ENCODE results near the gene YIPF2. TPM values are rescaled to one million over a fixed set of nuclear protein-coding genes. Genes with fewer than 3 reads are reported as not detected.

Gene YIPF2
- total RNA-seq, 3 donors from 2014 or later (not counting 1 experiment from before 2014, with no cell fraction given): 26.4 to 27.8 (median 27.2) TPM

DNA sequence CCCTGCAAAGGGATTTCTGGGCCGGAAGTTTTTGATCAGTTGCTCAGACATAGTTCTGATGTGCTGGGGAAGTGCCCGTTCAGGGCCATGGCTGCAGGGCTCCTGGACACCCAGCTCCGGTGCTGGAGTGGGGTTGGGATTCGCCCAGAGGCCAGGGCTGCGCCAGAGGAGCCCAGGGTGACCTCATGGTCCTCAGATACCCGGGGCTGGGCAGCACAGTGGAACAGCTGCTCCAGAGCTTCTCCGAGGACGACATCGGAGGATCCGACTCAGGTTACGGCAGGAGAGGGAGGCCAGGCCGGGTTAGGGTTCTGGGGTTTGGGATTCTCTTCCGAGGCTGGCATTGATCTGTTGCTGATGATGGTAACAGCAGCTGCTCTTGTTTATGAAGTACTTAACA is 36.2 kb downstream of the YIPF2 start:
- no peaks in the 10 kb centered on the region for H3K36me3 Mint-ChIP-seq
- no peaks in the 10 kb centered on the region for H3K9me3 Mint-ChIP-seq
- H3K9me3 ChIP-seq (ENCODE audit: control insufficient read depth, insufficient read depth, low read length): no peaks in the 10 kb centered on the region
- no peaks in the 10 kb centered on the region for H3K4me1 ChIP-seq (ENCODE audit: control insufficient read depth, insufficient read depth, low read length)
- no peaks in the 10 kb centered on the region for H3K27me3 Mint-ChIP-seq (ENCODE audit: low read depth in 2 of 2)
- H3K27ac ChIP-seq (ENCODE audit: low read length): no peak overlapping the region
- ATAC-seq (no peak), DNase-seq (no peak)
- 95% methylated on average over 11 of the region's 13 CpGs for WGBS (ENCODE audit: insufficient coverage)
- no peak overlapping the region for H3K4me3 ChIP-seq (ENCODE audit: low read length)
- no peaks in the 10 kb centered on the region for H3K27me3 ChIP-seq (ENCODE audit: control insufficient read depth, insufficient read depth, low read length)
- TF ChIP-seq, protein P1, sequence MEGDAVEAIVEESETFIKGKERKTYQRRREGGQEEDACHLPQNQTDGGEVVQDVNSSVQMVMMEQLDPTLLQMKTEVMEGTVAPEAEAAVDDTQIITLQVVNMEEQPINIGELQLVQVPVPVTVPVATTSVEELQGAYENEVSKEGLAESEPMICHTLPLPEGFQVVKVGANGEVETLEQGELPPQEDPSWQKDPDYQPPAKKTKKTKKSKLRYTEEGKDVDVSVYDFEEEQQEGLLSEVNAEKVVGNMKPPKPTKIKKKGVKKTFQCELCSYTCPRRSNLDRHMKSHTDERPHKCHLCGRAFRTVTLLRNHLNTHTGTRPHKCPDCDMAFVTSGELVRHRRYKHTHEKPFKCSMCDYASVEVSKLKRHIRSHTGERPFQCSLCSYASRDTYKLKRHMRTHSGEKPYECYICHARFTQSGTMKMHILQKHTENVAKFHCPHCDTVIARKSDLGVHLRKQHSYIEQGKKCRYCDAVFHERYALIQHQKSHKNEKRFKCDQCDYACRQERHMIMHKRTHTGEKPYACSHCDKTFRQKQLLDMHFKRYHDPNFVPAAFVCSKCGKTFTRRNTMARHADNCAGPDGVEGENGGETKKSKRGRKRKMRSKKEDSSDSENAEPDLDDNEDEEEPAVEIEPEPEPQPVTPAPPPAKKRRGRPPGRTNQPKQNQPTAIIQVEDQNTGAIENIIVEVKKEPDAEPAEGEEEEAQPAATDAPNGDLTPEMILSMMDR (IDR thresholded peaks at IDR 0.05): no peak
- intact Hi-C loops (cut with micrococcal nuclease): no loop called here
- H3K27ac Mint-ChIP-seq: no peak overlapping the region
- peaks cover 7 to 13% of the 10 kb centered on the region in 2 donors for H3K4me1 Mint-ChIP-seq
- H3K36me3 ChIP-seq (ENCODE audit: control insufficient read depth, insufficient read depth, low read length): no peaks in the 10 kb centered on the region
- no peak overlapping the region for H3K4me3 Mint-ChIP-seq

DNA sequence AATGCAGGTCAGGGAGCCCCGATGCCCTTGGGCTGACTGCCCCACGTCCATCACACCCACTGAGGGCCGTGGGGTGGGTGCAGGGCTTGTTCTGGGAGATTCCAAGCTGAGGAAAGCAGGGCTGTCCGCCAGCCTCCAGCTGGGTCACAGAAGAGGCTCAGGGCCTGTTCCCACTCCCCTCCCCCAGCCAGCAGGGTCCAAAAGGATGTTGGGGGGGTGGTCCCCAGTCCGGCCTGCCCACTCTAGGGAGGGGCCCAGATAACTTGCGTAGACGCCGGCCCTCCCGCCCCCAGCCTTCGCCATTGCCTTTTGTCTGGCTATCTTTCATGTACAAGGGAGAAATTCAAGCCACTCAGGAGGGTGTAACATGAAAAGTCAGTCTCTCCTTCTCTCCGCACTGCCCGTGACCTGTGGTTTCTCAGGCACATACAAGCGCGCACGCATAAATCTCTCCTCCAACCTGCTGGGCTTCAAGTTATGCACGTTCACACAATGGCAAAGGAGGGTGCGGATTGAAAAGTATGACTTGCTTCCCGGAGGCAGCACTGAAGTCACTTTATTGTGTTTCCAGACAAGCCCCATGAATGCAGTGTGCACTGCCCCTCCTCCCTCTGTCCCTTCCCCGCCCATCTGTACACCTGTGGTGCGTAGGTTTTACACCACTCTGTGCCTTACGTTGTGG is 36.9 kb downstream of the YIPF2 start:
- H3K4me1 ChIP-seq (ENCODE audit: control insufficient read depth, insufficient read depth, low read length): no peaks in the 10 kb centered on the region
- Mint-ChIP-seq H3K4me1 (peaks cover under 1 to 7% of the 10 kb centered on the region in 2 donors), H3K27ac (no peak overlapping the region)

DNA sequence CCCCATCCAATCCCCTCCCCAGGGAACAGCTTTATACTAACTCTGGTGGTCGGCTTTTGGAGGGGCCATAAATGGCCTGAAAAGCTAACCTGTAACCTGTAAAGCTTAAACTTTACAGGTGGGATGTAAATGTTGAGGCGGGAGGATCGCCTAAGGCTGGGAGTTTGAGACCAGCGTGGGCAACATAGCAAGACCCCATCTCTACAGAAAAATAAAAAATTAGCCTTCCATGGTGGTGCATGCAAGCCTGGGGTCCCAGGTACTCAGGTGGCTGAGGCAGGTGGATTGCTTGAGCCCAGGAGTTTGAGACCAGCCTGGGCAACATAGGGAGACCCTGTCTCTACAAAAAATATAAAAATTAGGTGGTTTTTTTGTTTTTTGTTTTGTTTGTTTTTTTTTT is 38.6 kb downstream of the YIPF2 start:
- no peak for ATAC-seq
- 80% methylated on average over 1 of the region's 4 CpGs for WGBS (ENCODE audit: insufficient coverage)
- intact Hi-C loops (cut with micrococcal nuclease): no loop called here
- H3K27ac ChIP-seq (ENCODE audit: low read length): no peak overlapping the region
- no peaks in the 10 kb centered on the region for H3K4me1 ChIP-seq (ENCODE audit: control insufficient read depth, insufficient read depth, low read length)
- H3K36me3 Mint-ChIP-seq: no peaks in the 10 kb centered on the region
- H3K9me3 Mint-ChIP-seq: no peaks in the 10 kb centered on the region
- DNase-seq: no peak
- no peak overlapping the region for H3K4me3 Mint-ChIP-seq
- no peak overlapping the region for H3K4me3 ChIP-seq (ENCODE audit: low read length)
- H3K9me3 ChIP-seq (ENCODE audit: control insufficient read depth, insufficient read depth, low read length): no peaks in the 10 kb centered on the region
- TF ChIP-seq, protein P1 (IDR thresholded peaks at IDR 0.05): no peak
- H3K36me3 ChIP-seq (ENCODE audit: control insufficient read depth, insufficient read depth, low read length): no peaks in the 10 kb centered on the region
- no peaks in the 10 kb centered on the region for H3K27me3 ChIP-seq (ENCODE audit: control insufficient read depth, insufficient read depth, low read length)
- H3K27me3 Mint-ChIP-seq (ENCODE audit: low read depth in 2 of 2): no peaks in the 10 kb centered on the region
- peaks cover 0 to 4% of the 10 kb centered on the region in 2 donors for H3K4me1 Mint-ChIP-seq
- no peak overlapping the region for H3K27ac Mint-ChIP-seq

More for the DNA sequence above, 36.9 kb downstream of the YIPF2 start:
- no peaks in the 10 kb centered on the region for H3K36me3 ChIP-seq (ENCODE audit: control insufficient read depth, insufficient read depth, low read length)
- intact Hi-C loops (cut with micrococcal nuclease): no loop called here
- H3K36me3 Mint-ChIP-seq: no peaks in the 10 kb centered on the region
- 96% methylated on average over 21 of the region's 21 CpGs for WGBS (ENCODE audit: insufficient coverage)
- H3K27me3 Mint-ChIP-seq (ENCODE audit: low read depth in 2 of 2): no peaks in the 10 kb centered on the region
- H3K27me3 ChIP-seq (ENCODE audit: control insufficient read depth, insufficient read depth, low read length): no peaks in the 10 kb centered on the region
- no peak overlapping the region for H3K27ac ChIP-seq (ENCODE audit: low read length)
- H3K4me3 ChIP-seq (ENCODE audit: low read length): no peak overlapping the region
- no peaks in the 10 kb centered on the region for H3K9me3 Mint-ChIP-seq
- DNase-seq (no peak), ATAC-seq (no peak)
- TF ChIP-seq, protein P1 (IDR thresholded peaks at IDR 0.05): no peak
- H3K9me3 ChIP-seq (ENCODE audit: control insufficient read depth, insufficient read depth, low read length): no peaks in the 10 kb centered on the region
- no peak overlapping the region for H3K4me3 Mint-ChIP-seq

DNA sequence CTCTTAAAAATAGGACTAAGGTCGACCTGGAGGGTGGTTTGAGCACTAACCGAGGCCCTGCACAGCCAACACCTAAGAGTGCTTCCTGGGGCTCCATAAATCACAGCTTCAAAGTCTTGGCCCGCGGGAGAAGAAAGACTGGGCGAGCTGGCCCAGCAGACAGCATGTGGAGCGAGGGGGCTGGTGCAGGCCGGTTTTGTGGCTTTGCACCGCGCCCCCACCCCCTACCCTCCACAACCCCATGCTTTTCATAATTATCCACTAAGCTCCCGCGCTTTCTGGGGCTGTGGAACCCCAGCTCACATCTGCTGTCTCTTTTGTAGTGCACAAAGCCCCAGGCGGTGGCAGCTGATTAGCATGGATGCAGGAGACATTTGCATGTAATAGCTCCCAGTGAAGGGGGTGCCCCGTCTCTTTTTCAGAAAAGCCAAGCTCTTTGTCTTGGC is 40.0 kb downstream of the YIPF2 start:
- Histone ChIP-seq H3K9me3 (ENCODE audit: control insufficient read depth, insufficient read depth, low read length) (no peaks in the 10 kb centered on the region), H3K27ac (ENCODE audit: low read length) (no peak overlapping the region), H3K4me3 (ENCODE audit: low read length) (no peak overlapping the region), H3K4me1 (ENCODE audit: control insufficient read depth, insufficient read depth, low read length) (no peaks in the 10 kb centered on the region), H3K27me3 (ENCODE audit: control insufficient read depth, insufficient read depth, low read length) (no peaks in the 10 kb centered on the region), H3K36me3 (ENCODE audit: control insufficient read depth, insufficient read depth, low read length) (no peaks in the 10 kb centered on the region)
- DNase-seq: no peak
- Mint-ChIP-seq H3K9me3 (no peaks in the 10 kb centered on the region), H3K4me3 (no peak overlapping the region), H3K4me1 (peaks cover 0 to 4% of the 10 kb centered on the region in 2 donors), H3K27me3 (ENCODE audit: low read depth in 2 of 2) (no peaks in the 10 kb centered on the region), H3K36me3 (no peaks in the 10 kb centered on the region), H3K27ac (no peak overlapping the region)
- TF ChIP-seq, protein P1 (IDR thresholded peaks at IDR 0.05): no peak
- 71% methylated on average over 13 of the region's 13 CpGs for WGBS (ENCODE audit: insufficient coverage)
- intact Hi-C loops (cut with micrococcal nuclease): no loop called here
- no peak for ATAC-seq

Measured in natural killer cell (primary cell).